HepG2 (cell line): ENCODE data around the gene PLOD3. TPM values are rescaled to one million over a fixed set of nuclear protein-coding genes. Genes with fewer than 3 reads are reported as not detected.

ENCODE experiments used
- ASH2L ChIP-seq: fragments of 300-600, 200-600 bp; sonication (generic); IDR thresholded peaks from 2 replicates; pipeline ENCODE4 v1.7.0; 2017; ENCODE audit warnings: low read depth, mild to moderate bottlenecking, moderate library complexity, mixed read lengths, low read length; ENCODE audit not compliant: insufficient read length
- CBFB ChIP-seq: sonication (generic); formaldehyde crosslinking; IDR thresholded peaks from 2 replicates; pipeline ENCODE4 v1.4.0; 2020; ENCODE audit warnings: missing genetic modification reagents
- FLYWCH1 ChIP-seq: sonication (generic); formaldehyde crosslinking; IDR thresholded peaks from 2 replicates; pipeline ENCODE4 v1.8.1; 2023; ENCODE audit warnings: mild to moderate bottlenecking, missing genetic modification reagents
- MIER3 ChIP-seq: IDR thresholded peaks from 2 replicates; pipeline ENCODE4 v1.6.1; 2016; ENCODE audit warnings: missing compliant biosample characterization, borderline replicate concordance
- NFYB ChIP-seq: sonication (generic); formaldehyde crosslinking; IDR thresholded peaks from 2 replicates; pipeline ENCODE4 v1.4.0; 2020; ENCODE audit warnings: missing genetic modification reagents
- RBAK ChIP-seq: sonication (generic); formaldehyde crosslinking; IDR thresholded peaks from 2 replicates; pipeline ENCODE4 v1.5.1; 2020; ENCODE audit warnings: mild to moderate bottlenecking, missing genetic modification reagents
- RFX5 ChIP-seq: IDR thresholded peaks from 2 replicates; pipeline ENCODE4 v1.6.1; 2011; ENCODE audit warnings: low read depth, low read length, improper control_type of control experiment
- RFXAP ChIP-seq: sonication (generic); formaldehyde crosslinking; IDR thresholded peaks from 2 replicates; pipeline ENCODE4 v1.4.0; 2020; ENCODE audit warnings: missing genetic modification reagents, borderline replicate concordance
- TMF1 ChIP-seq: sonication (generic); formaldehyde crosslinking; IDR thresholded peaks from 2 replicates; pipeline ENCODE4 v1.8.1; 2022; ENCODE audit warnings: low read depth, missing genetic modification reagents
- ZBTB1 ChIP-seq: sonication (generic); formaldehyde crosslinking; IDR thresholded peaks from 2 replicates; pipeline ENCODE4 v1.4.0; 2020; ENCODE audit warnings: missing genetic modification reagents, borderline replicate concordance
- ZNF34 ChIP-seq: sonication (generic); formaldehyde crosslinking; IDR thresholded peaks from 2 replicates; pipeline ENCODE4 v1.4.0; 2020; ENCODE audit warnings: mild to moderate bottlenecking, missing genetic modification reagents, borderline replicate concordance
- ZNF543 ChIP-seq: sonication (generic); formaldehyde crosslinking; IDR thresholded peaks from 2 replicates; pipeline ENCODE4 v1.4.0; 2020; ENCODE audit warnings: mild to moderate bottlenecking, missing genetic modification reagents
- ZNF646 ChIP-seq: sonication (generic); formaldehyde crosslinking; IDR thresholded peaks from 2 replicates; pipeline ENCODE4 v1.9.0; 2021; ENCODE audit warnings: mild to moderate bottlenecking, missing genetic modification reagents
- ZNF737 ChIP-seq: sonication (generic); formaldehyde crosslinking; IDR thresholded peaks from 2 replicates; pipeline ENCODE4 v1.5.0; 2020; ENCODE audit warnings: missing genetic modification reagents, mild to moderate bottlenecking, borderline replicate concordance
- ZNF749 ChIP-seq: sonication (generic); formaldehyde crosslinking; IDR thresholded peaks from 2 replicates; pipeline ENCODE4 v1.8.0; 2022; ENCODE audit warnings: mild to moderate bottlenecking, missing genetic modification reagents, moderate library complexity, borderline replicate concordance
- ZSCAN22 ChIP-seq: sonication (generic); formaldehyde crosslinking; IDR thresholded peaks from 2 replicates; pipeline ENCODE4 v1.4.0; 2020; ENCODE audit warnings: mild to moderate bottlenecking, missing genetic modification reagents
- polyA plus RNA-seq, 8 experiments: library from polyadenylated mRNA; depleted of rRNA in 3 of 8; stranded (reverse) in 7 of 8; unstranded in 1 of 8; fragments of >200 nt; fragmentation: Illumina TruSeq in 4 of 8; extraction: Trizol in 4 of 8; gene quantifications; 2 replicates each; pipeline versions ENCODE4 v1.2.1 to v1.2.3, GENCODE V29; 2011 to 2016; ENCODE audit warnings: low read depth in 4 of 8, missing spikeins in 1 of 8, mixed read lengths in 1 of 8; ENCODE audit not compliant: insufficient read depth in 1 of 8
- total RNA-seq, 5 experiments: library from RNA; depleted of rRNA; stranded (reverse); fragments of >200 nt; fragmentation: Illumina TruSeq; extraction: Trizol; gene quantifications; 2 replicates each; pipeline ENCODE4 v1.2.3, GENCODE V29; 2016; ENCODE audit warnings: low read depth in 1 of 5
- TF ChIP-seq, protein P1 (sequence below): sonication (generic); formaldehyde crosslinking; IDR thresholded peaks from 2 replicates; pipeline ENCODE4 v1.5.1; 2020; ENCODE audit warnings: mild to moderate bottlenecking, missing genetic modification reagents
- TF ChIP-seq, protein P2 (sequence below): sonication (generic); formaldehyde crosslinking; IDR thresholded peaks from 2 replicates; pipeline ENCODE4 v1.8.0; 2022; ENCODE audit warnings: mild to moderate bottlenecking, missing genetic modification reagents, borderline replicate concordance

The PLOD3 gene
- total and polyA plus RNA-seq, 2 of the 13 experiments (the other 11 are each of a cell fraction or from before 2014, with no cell fraction given), result 65.8 to 67.4 TPM

DNA sequence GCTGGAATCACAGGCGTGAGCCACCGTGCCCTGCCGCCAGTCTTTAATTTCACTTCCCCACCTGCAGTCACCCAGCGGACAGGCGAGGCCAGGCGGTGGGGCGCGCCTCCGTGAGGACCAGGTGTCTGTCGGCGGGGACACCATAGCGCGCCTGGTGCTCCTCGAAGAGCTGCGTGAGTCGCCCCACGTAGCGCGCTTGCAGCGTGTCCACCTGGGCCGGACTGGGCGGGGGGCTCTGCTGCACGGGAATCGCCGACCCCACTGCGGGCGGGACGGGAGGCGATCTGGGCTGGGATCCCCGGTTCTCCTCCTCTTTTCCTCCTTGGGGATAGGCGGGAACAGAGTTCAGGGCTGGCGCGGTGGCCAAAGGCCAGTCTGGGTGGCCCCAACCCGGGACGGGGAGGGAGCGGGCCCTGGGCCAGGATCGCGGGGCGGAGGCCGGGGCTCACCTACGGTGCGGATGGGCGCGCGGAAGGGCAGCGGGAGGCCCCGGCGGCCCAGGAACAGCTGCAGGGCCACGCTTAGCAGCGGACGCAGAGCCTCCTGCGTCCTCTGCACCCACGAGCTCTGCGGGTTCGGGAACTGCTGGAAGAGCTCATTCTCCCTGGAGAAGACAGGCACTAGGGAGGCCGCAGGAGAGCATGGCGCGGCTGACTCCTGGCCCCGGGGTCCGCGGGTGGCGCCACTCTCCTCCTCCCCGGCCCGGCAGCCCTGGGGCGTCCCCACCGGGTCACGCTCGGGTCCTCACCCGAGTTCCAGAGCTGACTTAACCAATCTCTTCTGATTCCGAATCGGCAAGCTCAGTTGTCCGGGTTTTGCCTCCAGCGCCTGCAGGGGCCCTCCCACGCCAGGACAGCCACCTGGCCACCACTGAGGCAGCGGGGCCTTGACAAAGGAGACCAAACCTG, 15.4 kb downstream of the PLOD3 start (continued):
- TF ChIP-seq, protein P1, sequence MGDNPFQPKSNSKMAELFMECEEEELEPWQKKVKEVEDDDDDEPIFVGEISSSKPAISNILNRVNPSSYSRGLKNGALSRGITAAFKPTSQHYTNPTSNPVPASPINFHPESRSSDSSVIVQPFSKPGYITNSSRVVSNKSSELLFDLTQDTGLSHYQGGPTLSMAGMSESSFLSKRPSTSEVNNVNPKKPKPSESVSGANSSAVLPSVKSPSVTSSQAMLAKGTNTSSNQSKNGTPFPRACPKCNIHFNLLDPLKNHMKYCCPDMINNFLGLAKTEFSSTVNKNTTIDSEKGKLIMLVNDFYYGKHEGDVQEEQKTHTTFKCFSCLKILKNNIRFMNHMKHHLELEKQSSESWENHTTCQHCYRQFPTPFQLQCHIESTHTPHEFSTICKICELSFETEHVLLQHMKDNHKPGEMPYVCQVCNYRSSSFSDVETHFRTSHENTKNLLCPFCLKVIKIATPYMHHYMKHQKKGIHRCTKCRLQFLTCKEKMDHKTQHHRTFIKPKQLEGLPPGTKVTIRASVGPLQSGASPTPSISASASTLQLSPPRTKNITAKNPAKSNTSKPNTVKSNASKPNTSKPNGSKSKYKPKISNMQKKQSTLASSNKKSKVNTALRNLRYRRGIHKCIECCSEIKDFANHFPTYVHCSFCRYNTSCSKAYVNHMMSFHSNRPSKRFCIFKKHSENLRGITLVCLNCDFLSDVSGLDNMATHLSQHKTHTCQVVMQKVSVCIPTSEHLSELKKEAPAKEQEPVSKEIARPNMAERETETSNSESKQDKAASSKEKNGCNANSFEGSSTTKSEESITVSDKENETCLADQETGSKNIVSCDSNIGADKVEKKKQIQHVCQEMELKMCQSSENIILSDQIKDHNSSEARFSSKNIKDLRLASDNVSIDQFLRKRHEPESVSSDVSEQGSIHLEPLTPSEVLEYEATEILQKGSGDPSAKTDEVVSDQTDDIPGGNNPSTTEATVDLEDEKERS (CRISPR knock-in tag), result no peak
- no peak for TF ChIP-seq ZNF737 (CRISPR knock-in tag)
- peak; percentile 84; the same call in 1 of the 2 replicates for TF ChIP-seq ZNF543
- TF ChIP-seq ZNF34 (CRISPR knock-in tag), result no peak
- peak; percentile 39 for TF ChIP-seq ASH2L
- 0 out of 2 replicates have a peak, but pooled peaks have one; percentile 36 for TF ChIP-seq ZNF749 (CRISPR knock-in tag)
- TF ChIP-seq CBFB (CRISPR knock-in tag), result no peak
- no peak for TF ChIP-seq RFX5
- TF ChIP-seq RBAK (CRISPR knock-in tag), result no peak
- TF ChIP-seq, protein P2, sequence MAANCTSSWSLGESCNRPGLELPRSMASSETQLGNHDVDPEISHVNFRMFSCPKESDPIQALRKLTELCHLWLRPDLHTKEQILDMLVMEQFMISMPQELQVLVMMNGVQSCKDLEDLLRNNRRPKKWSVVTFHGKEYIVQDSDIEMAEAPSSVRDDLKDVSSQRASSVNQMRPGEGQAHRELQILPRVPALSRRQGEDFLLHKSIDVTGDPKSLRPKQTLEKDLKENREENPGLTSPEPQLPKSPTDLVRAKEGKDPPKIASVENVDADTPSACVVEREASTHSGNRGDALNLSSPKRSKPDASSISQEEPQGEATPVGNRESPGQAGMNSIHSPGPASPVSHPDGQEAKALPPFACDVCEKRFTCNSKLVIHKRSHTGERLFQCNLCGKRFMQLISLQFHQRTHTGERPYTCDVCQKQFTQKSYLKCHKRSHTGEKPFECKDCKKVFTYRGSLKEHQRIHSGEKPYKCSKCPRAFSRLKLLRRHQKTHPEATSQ (CRISPR knock-in tag), result no peak
- TF ChIP-seq FLYWCH1 (CRISPR knock-in tag), result no peak
- no peak for TF ChIP-seq NFYB (CRISPR knock-in tag)
- TF ChIP-seq ZNF646 (CRISPR knock-in tag), result 0 out of 2 replicates have a peak, but pooled peaks have one; percentile 41
- no peak for TF ChIP-seq MIER3 (CRISPR knock-in tag)
- no peak; the same call in 1 of the 2 replicates for TF ChIP-seq TMF1 (CRISPR knock-in tag)
- no peak for TF ChIP-seq ZSCAN22
- TF ChIP-seq RFXAP (CRISPR knock-in tag), result peak; percentile 15; the same call in 1 of the 2 replicates
- no peak for TF ChIP-seq ZBTB1 (CRISPR knock-in tag)
